ENCODE results near the gene AP3S1.
"Not testable (repeated sequence)": the region's sequence is repeated elsewhere in the genome, so short reads cannot be mapped to it uniquely, and the experiment has no call there.

Gene AP3S1

DNA sequence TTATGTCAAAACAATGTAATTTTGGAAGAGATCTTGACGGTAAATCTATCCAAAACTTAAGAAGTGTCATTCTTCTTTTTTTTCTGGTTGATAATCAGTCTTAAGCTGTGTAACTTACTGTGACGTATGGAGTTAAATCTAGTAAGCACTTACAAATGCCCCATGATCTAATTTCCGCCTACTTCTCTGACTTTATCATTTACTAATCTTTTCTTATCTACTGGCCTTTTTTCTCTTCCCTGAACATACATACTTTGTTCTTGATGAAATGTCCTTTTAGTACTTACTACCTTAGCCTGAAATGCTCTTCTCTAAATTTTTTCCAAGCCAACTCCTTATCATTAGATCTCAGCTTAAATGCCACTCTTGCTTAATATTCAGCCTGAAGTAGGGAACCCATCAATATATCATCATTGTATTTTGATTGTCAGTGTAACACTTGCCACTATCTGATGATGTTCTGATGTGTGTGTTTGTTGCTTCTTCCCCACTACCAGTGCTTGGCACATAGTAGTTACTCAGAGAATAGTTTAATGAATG, 27.6 kb downstream of the AP3S1 start:
- DNase-seq (ENCODE audit: low read depth in 2 of 2, low spot score in 1 of 2): no peak

DNA sequence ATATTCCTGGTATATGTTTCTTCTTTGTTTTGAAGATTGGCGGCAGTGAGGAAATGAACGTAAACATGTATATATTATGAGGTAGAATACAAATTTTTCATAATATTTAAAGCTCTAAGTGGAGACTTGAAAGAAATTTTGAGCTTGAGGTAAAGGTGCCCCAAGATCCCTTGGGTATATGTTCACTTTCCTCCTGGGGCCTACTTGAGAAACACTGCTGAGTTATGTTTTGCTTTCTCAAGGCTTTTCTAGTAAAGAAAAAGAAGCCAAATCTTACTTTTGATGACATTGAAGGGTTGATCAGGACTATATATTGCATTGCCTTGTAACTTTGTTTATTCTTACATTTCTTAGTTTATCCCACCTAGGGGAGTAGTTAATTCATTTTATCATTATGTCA, 30.7 kb downstream of the AP3S1 start:
- no peak for DNase-seq (ENCODE audit: low read depth in 2 of 2, low spot score in 1 of 2)

DNA sequence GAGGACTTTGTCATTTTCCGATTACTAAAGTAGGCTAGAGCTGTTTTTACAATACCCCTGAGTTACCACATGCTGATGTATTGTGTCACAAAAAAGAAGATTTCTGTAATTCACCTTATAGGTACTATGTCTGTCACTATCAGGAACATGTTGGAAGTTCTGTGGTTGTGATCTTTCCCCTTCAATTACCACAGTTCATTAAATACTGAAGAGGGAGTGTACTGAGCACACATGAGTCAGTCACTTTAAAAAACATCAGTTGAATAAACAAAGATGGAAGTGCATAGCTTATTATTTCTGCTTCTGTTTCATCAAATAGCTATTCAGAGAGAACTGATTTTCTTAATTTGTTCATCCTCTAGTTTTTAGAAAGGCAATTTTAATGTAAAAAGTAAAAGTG, 31.7 kb downstream of the AP3S1 start:
- DNase-seq (ENCODE audit: low read depth in 2 of 2, low spot score in 1 of 2): no peak

GRCh38 chr5:115875447-115875846, 33.7 kb downstream of the AP3S1 start:
- no peak for DNase-seq (ENCODE audit: low read depth in 2 of 2, low spot score in 1 of 2)

DNA sequence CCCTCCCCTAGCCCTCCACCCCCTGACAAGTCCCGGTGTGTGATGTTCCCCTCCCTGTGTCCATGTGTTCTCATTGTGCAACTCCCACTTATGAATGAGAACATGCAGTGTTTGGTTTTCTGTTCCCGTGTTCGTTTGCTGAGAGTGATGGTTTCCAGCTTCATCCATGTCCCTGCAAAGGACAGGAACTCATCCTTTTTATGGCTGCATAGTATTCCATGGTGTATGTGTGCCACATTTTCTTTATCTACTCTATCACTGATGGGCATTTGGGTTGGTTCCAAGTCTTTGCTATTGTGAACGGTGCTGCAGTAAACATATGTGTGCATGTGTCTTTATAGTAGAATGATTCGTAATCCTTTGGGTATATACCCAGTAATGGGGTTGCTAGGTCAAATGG, 35.6 kb downstream of the AP3S1 start:
- not testable (repeated sequence) for DNase-seq (ENCODE audit: low read depth in 2 of 2, low spot score in 1 of 2)

GRCh38 chr5:115882434-115882833, 40.7 kb downstream of the AP3S1 start:
- not testable (repeated sequence) for DNase-seq (ENCODE audit: low read depth in 2 of 2, low spot score in 1 of 2)

GRCh38 chr5:115884704-115885103, 43.0 kb downstream of the AP3S1 start:
- DNase-seq (ENCODE audit: low read depth in 2 of 2, low spot score in 1 of 2): no peak

GRCh38 chr5:115885208-115885607, 43.5 kb downstream of the AP3S1 start:
- not testable (repeated sequence) for DNase-seq (ENCODE audit: low read depth in 2 of 2, low spot score in 1 of 2)

GRCh38 chr5:115888027-115888426, 46.3 kb downstream of the AP3S1 start:
- DNase-seq (ENCODE audit: low read depth in 2 of 2, low spot score in 1 of 2): no peak

GRCh38 chr5:115892021-115892420, 50.3 kb downstream of the AP3S1 start:
- no peak for DNase-seq (ENCODE audit: low read depth in 2 of 2, low spot score in 1 of 2)

GRCh38 chr5:115894342-115894741, 52.6 kb downstream of the AP3S1 start:
- no peak for DNase-seq (ENCODE audit: low read depth in 2 of 2, low spot score in 1 of 2)

DNA sequence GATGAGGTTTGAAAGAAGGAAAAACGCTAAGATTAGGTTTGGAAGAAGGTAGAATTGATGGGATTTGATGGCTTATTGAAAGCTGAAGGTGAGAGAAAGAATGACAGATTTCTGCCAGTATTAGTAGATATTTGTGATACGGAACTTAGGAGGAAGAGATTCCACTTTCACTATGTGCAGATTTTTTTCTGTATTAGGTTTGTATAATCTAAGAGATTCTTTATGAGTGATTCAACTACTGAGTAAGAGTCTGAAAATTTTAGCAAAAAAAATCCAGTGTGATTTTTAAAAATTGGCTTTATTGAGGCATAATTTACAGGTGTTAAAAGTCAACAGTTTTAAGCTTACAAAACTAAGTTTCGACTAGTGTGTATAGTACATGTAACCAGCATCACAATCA, 54.1 kb downstream of the AP3S1 start:
- no peak for DNase-seq (ENCODE audit: low read depth in 2 of 2, low spot score in 1 of 2)

DNA sequence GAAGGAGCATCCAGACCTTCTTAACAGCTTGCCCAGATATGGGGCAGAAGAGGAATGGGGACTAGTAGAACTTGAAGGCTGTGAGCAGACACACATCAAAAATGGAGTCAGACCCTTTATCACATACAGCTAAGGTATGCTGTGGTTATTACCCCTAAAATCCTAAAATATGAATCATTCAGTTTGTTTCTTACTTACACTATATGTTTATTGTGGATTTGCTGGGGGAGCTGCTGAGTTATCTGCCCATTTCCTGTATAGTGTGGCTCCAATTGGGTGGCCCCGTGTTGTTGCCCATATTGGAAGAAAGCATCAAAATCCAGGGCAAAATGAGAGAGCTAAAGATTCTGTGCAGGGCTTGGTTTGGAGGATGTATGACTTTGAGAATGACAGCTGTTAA, 56.9 kb downstream of the AP3S1 start:
- DNase-seq (ENCODE audit: low read depth in 2 of 2, low spot score in 1 of 2): no peak

- DNase-seq (ENCODE audit: low read depth in 2 of 2, low spot score in 1 of 2): no peak
Measured at GRCh38 chr5:115907177-115907576, 65.4 kb downstream of the AP3S1 start.

DNA sequence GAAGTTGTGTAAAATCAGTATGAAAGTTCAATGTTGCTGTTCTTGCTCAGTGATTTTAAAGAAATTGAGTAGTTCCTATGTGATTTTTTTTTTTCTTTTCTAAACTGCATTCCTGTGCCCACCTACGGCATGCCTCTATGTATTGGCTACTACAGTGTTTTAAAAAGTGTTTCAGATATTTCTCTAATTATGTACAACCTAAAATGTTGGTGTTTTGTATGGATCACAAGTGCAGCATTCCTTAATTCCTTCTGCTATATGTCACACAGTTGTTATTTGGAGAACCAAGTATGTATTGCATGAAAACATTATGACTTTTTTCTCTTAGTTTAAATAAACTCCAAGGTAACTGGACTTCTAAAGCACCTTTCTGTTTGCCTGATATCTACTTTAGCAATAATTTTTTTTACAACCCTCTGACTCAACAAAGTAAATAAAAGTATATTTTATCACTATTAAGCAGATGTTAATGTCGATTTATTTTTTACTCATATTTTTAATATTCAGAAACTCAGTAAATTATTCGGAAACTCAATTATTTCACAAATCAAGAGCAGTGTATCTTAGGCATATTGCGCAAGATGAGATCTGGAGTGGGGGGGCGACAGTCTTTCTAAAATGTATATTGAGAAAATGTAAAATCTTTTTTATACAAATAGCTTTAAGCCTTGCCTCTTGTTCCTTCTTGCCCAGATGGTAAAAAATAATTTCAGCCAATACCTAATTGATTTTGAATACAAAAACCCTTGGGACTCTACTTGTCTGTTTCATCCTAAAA, 72.1 kb downstream of the AP3S1 start:
- not testable (repeated sequence) for DNase-seq (ENCODE audit: low read depth in 2 of 2, low spot score in 1 of 2)

DNA sequence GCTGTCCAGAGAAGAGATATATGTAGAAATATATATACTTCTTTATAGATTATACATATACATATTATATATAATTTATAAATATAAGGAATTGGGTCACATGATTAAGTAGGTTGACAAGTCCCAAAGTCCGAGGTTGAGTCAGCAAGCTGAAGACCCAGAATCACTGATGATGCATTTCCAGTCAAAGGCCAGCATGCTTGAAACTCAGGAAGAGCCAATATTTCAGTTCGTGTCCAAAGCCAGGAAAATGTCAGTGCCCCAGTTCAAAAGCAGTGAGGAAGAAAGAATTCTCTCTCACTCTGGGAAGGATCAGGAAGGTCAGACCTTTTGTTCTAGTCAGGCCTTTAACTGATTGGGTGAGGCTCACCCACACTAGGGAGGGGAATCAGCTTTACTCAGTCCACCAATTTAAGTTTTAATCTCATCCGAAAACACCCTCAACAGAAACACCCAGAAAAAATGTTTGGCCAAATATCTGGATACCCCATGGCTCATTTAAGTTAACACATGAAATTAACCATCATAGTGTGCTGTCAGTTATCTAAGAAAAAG, 78.5 kb downstream of the AP3S1 start:
- no peak for DNase-seq (ENCODE audit: low read depth in 2 of 2, low spot score in 1 of 2)

DNA sequence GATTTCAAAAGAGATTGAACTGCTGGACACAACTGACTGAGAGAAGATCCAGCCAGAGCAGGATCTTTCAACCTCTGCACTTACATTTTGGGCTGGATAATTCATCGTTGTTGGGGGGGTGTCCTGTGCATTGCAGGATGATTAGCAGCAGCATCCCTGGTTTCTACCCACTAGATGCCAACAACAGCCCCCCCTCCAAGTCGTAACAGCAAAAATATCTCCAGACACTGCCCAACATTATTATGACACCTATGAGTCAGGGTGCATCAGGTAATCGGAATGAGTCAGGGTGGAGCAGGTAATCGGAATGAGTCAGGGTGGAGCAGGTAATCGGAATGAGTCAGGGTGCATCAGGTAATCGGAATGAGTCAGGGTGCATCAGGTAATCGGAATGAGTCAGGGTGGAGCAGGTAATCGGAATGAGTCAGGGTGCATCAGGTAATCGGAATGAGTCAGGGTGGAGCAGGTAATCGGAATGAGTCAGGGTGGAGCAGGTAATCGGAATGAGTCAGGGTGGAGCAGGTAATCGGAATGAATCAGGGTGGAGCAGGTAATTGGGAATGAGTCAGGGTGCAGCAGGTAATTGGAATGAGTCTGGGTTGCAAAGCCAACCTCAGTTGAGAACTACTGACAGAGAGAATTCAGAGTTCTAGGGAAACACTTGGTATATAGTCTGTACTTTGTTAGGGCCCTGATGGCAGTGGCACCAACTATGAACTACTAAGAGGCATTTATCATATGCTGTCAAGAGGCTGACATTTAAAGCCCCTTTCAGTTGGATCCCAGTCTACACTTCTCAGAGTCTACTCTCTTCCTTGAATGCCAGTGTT, 87.1 kb downstream of the AP3S1 start:
- not testable (repeated sequence) for DNase-seq (ENCODE audit: low read depth in 2 of 2, low spot score in 1 of 2)

DNA sequence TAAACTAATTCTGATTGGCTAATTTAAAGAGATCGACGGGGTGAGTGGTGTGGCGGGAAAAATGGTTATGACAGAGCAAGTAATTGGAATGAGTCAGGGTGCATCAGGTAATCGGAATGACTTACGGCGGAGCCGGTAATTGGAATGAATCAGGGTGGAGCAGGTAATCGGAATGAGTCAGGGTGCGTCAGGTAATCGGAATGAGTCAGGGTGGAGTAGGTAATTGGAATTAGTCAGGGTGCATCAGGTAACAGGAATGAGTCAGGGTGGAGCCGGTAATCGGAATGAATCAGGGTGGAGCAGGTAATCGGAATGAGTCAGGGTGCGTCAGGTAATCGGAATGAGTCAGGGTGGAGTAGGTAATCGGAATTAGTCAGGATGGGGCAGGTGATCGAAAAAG, 88.4 kb downstream of the AP3S1 start:
- not testable (repeated sequence) for DNase-seq (ENCODE audit: low read depth in 2 of 2, low spot score in 1 of 2)

- DNase-seq (ENCODE audit: low read depth in 2 of 2, low spot score in 1 of 2): no peak
Measured at GRCh38 chr5:115930630-115931337, 89.0 kb downstream of the AP3S1 start.

DNA sequence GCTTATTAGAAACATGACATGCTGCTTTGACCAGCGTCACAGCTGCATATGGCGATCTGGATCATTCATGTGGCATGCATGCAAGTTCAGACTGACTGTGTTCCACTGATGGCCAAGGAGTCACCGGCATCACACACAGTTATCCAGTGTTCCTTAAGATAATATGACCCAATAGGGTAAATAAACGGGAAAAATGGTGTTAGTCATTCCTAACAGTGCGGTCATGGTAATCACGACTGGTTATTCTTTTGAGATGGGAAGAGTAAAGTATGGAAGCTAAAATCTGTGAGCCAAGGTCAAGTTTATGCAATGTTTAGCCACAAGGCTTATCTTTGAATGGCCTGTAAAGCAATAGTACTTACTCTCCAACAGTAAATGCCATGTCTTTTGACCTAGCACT, 91.3 kb downstream of the AP3S1 start:
- DNase-seq (ENCODE audit: low read depth in 2 of 2, low spot score in 1 of 2): no peak

GRCh38 chr5:115934388-115934974, 92.7 kb downstream of the AP3S1 start:
- DNase-seq (ENCODE audit: low read depth in 2 of 2, low spot score in 1 of 2): no peak
